Panc1 (cell line): ENCODE results near the gene MRPS9. TPM values are rescaled to one million over a fixed set of nuclear protein-coding genes. Genes with fewer than 3 reads are reported as not detected.

Experiments used
- ATAC-seq: fragments of 200-7000 bp; cut with Tn5 transposase; 2 replicates; pipeline ENCODE4 v1.9.1; 2020; ENCODE audit warnings: mild to moderate bottlenecking, moderate library complexity
- BruUV-seq: library from RNA; stranded (reverse); fragments of 400-500 nt; replicated peaks from 2 replicates; lab custom pipeline; 2021; lab: Mats Ljungman, UMichigan
- CTCF ChIA-PET: fragments of 300-600 bp; sonication (Branson Sonifier 250); formaldehyde crosslinking; loops from one replicate; lab custom pipeline; 2022; ENCODE audit warnings: antibody characterized with exemption; lab: Charles Lee
- POLR2A ChIA-PET: fragments of 300-600 bp; sonication (Branson Sonifier 250); formaldehyde crosslinking; loops from one replicate; lab custom pipeline; 2022; ENCODE audit warnings: antibody characterized with exemption; lab: Charles Lee
- DNase-seq: peaks from one replicate; pipeline ENCODE4 v3.0.0-alpha.2; 2010; ENCODE audit warnings: low read depth, low spot score
- H3K27ac ChIP-seq: 2 replicates; pipeline ENCODE4 v1.5.1; 2011; ENCODE audit warnings: mild to moderate bottlenecking, low read length, inconsistent platforms
- H3K27me3 ChIP-seq: fragments of 200-500 bp; sonication (Bioruptor generic); 2 replicates; pipeline ENCODE4 v1.6.0; 2014; ENCODE audit warnings: low read length, inconsistent platforms; ENCODE audit not compliant: control insufficient read depth, insufficient read depth
- H3K36me3 ChIP-seq: fragments of 200-500 bp; sonication (Bioruptor generic); 2 replicates; pipeline ENCODE4 v1.5.1; 2014; ENCODE audit warnings: inconsistent platforms, mild to moderate bottlenecking, low read length, moderate library complexity; ENCODE audit not compliant: control insufficient read depth, insufficient read depth
- H3K4me1 ChIP-seq: 2 replicates; pipeline ENCODE4 v1.5.1; 2011; ENCODE audit warnings: inconsistent platforms, mild to moderate bottlenecking, low read length, moderate library complexity; ENCODE audit not compliant: control insufficient read depth, insufficient read depth
- H3K4me3 ChIP-seq, 2 experiments: 2 replicates each; pipeline ENCODE4 v1.5.1; 2011 to 2012; ENCODE audit warnings: low read depth in 2 of 2, low read length in 2 of 2, mild to moderate bottlenecking in 2 of 2, inconsistent platforms in 1 of 2, moderate library complexity in 1 of 2
- H3K9me3 ChIP-seq: fragments of 200-500 bp; sonication (Bioruptor generic); 2 replicates; pipeline ENCODE4 v1.5.1; 2014; ENCODE audit warnings: low read depth, mild to moderate bottlenecking, inconsistent platforms, low read length, moderate library complexity; ENCODE audit not compliant: control insufficient read depth, insufficient read depth
- POLR2AphosphoS5 ChIP-seq: IDR thresholded peaks from 2 replicates; pipeline ENCODE4 v1.6.1; 2012; ENCODE audit warnings: mild to moderate bottlenecking, low read depth, low read length, moderate library complexity
- SIN3A ChIP-seq: IDR thresholded peaks from 2 replicates; pipeline ENCODE4 v1.6.1; 2012; ENCODE audit warnings: low read depth, mild to moderate bottlenecking, low read length, moderate library complexity, borderline replicate concordance; ENCODE audit not compliant: insufficient read depth
- TCF7L2 ChIP-seq: IDR thresholded peaks from 2 replicates; pipeline ENCODE4 v1.6.1; 2011; ENCODE audit warnings: mild to moderate bottlenecking, low read depth, low read length, inconsistent platforms
- in situ Hi-C: cut with HindIII; loops from 2 replicates; pipeline ENCODE4 v1.10.0; 2016; ENCODE audit warnings: low sequenced_read_pairs, low pct_unique_long_range_greater_than_20kb
- intact Hi-C: fragments of 100-400 bp; cut with micrococcal nuclease; formaldehyde crosslinking; loops from one replicate; pipeline ENCODE4 v1.10.0; 2022; ENCODE audit not compliant: unreplicated experiment
- total RNA-seq: library from RNA; stranded (reverse); gene quantifications from one replicate; pipeline ENCODE4 v1.2.1, GENCODE V29; 2021; ENCODE audit not compliant: unreplicated experiment
- TF ChIP-seq, protein P1 (sequence below), 2 experiments: IDR thresholded peaks; 2 replicates each; pipeline ENCODE4 v1.6.1; 2011 to 2012; ENCODE audit warnings: low read depth in 2 of 2, control low read depth in 1 of 2, low read length in 1 of 2, mild to moderate bottlenecking in 1 of 2, moderate library complexity in 1 of 2; ENCODE audit not compliant: insufficient read depth in 1 of 2
- TF ChIP-seq, protein P2 (sequence below): fragments of 450-650 bp; IDR thresholded peaks from 2 replicates; pipeline ENCODE4 v1.5.1; 2017; ENCODE audit warnings: mild to moderate bottlenecking

MRPS9 gene
- total RNA-seq, 1 experiment from 2014 or later, result 27.4 TPM

DNA sequence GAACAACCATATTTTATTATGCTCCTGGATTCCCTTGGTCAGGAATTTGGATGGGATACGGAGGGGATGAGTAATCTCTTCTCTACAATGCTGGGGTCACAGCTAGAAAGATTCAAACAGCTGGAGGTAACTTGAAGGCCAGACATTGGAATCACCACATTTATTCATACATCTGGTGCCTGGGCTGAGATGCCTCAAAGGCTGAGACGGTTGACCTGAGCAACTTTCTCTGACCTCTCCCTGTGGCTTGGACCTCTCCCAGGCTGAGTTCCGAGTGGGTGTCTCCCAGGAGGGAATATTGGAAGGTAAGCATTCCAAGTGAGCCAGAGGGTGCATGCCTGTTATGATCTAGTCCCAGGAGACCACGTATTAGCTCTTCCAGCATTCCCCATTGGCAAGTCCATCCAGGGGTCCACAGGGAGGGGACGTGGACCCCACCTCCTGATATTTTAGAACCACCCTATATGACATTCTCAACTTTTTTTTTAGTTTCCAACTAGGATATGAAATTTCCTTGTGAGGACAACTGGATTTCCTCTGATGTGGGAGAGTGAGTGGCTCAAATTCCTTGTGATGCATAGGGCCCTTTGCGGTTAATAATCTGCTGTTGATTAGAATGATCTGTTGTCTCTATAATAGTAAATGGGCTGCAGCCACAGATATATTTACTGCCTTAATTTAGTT lies 101.8 kb downstream of the MRPS9 start:
- no peak overlapping the region for H3K4me3 ChIP-seq

DNA sequence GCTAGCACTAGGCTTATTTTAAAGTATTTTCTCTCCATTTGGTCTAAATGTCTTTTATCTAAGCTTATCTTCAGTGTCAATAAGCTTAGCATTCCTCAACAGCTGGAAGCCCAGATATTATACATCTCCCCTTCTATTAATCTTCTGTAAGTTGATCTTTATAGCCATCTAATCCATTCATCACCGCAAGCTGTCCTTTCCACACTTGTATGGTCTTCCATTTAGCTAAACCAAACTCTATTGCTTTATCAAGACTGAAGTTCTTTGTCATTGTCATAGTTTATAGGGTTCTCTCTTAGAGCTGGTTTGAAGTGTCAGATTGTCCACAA lies 102.3 kb downstream of the MRPS9 start:
- Histone ChIP-seq H3K4me1 (peaks cover 4% of the 10 kb centered on the region; the same call in 1 of the 2 replicates), H3K9me3 (no peaks in the 10 kb centered on the region), H3K36me3 (no peaks in the 10 kb centered on the region), H3K27ac (no peak overlapping the region), H3K4me3 (no peak overlapping the region), H3K27me3 (peaks cover 20% of the 10 kb centered on the region)
- no TSS peak for BruUV-seq
- ATAC-seq (no peak), DNase-seq (no peak)
- intact Hi-C loops, result no loop called here
- ChIA-PET CTCF (no interaction called here), POLR2A (no interaction called here)
- in situ Hi-C loops, result no loop called here
- TF ChIP-seq, protein P1, sequence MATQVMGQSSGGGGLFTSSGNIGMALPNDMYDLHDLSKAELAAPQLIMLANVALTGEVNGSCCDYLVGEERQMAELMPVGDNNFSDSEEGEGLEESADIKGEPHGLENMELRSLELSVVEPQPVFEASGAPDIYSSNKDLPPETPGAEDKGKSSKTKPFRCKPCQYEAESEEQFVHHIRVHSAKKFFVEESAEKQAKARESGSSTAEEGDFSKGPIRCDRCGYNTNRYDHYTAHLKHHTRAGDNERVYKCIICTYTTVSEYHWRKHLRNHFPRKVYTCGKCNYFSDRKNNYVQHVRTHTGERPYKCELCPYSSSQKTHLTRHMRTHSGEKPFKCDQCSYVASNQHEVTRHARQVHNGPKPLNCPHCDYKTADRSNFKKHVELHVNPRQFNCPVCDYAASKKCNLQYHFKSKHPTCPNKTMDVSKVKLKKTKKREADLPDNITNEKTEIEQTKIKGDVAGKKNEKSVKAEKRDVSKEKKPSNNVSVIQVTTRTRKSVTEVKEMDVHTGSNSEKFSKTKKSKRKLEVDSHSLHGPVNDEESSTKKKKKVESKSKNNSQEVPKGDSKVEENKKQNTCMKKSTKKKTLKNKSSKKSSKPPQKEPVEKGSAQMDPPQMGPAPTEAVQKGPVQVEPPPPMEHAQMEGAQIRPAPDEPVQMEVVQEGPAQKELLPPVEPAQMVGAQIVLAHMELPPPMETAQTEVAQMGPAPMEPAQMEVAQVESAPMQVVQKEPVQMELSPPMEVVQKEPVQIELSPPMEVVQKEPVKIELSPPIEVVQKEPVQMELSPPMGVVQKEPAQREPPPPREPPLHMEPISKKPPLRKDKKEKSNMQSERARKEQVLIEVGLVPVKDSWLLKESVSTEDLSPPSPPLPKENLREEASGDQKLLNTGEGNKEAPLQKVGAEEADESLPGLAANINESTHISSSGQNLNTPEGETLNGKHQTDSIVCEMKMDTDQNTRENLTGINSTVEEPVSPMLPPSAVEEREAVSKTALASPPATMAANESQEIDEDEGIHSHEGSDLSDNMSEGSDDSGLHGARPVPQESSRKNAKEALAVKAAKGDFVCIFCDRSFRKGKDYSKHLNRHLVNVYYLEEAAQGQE (IDR thresholded peaks at IDR 0.05; ENCODE audit: insufficient read depth in 1 of 2, low read depth in 2 of 2, low read length in 1 of 2), result no peak
- TF ChIP-seq TCF7L2 (no peak), POLR2AphosphoS5 (no peak), SIN3A (no peak)
- TF ChIP-seq, protein P2, sequence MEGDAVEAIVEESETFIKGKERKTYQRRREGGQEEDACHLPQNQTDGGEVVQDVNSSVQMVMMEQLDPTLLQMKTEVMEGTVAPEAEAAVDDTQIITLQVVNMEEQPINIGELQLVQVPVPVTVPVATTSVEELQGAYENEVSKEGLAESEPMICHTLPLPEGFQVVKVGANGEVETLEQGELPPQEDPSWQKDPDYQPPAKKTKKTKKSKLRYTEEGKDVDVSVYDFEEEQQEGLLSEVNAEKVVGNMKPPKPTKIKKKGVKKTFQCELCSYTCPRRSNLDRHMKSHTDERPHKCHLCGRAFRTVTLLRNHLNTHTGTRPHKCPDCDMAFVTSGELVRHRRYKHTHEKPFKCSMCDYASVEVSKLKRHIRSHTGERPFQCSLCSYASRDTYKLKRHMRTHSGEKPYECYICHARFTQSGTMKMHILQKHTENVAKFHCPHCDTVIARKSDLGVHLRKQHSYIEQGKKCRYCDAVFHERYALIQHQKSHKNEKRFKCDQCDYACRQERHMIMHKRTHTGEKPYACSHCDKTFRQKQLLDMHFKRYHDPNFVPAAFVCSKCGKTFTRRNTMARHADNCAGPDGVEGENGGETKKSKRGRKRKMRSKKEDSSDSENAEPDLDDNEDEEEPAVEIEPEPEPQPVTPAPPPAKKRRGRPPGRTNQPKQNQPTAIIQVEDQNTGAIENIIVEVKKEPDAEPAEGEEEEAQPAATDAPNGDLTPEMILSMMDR, result no peak

More for the DNA sequence above, 101.8 kb downstream of the MRPS9 start:
- ChIA-PET CTCF (no interaction called here), POLR2A (interaction anchor here (0.6 kb wide), 1 partner anchor 322 kb away, joined by 4 read pairs; no protein-coding TSS in a partner anchor)
- peaks cover 4% of the 10 kb centered on the region; the same call in 1 of the 2 replicates for H3K4me1 ChIP-seq
- intact Hi-C loops (no loop called here), in situ Hi-C loops (no loop called here)
- DNase-seq (no peak), ATAC-seq (no peak)
- no peak overlapping the region for H3K27ac ChIP-seq
- BruUV-seq, result no TSS peak
- H3K36me3 ChIP-seq, result no peaks in the 10 kb centered on the region
- TF ChIP-seq POLR2AphosphoS5, result no peak
- TF ChIP-seq, protein P2, result no peak
- no peak for TF ChIP-seq SIN3A
- TF ChIP-seq, protein P1 (IDR thresholded peaks at IDR 0.05; ENCODE audit: insufficient read depth in 1 of 2, low read depth in 2 of 2, low read length in 1 of 2), result no peak
- no peak for TF ChIP-seq TCF7L2
- H3K9me3 ChIP-seq, result no peaks in the 10 kb centered on the region
- H3K27me3 ChIP-seq, result peaks cover 16% of the 10 kb centered on the region
